Measurements from ENCODE around the gene NGLY1. TPM values are rescaled to one million over a fixed set of nuclear protein-coding genes. Genes with fewer than 3 reads are reported as not detected.

The NGLY1 gene
- total and polyA plus RNA-seq, 7 donors = 17.9 to 28.8 (median 25.8) TPM

DNA sequence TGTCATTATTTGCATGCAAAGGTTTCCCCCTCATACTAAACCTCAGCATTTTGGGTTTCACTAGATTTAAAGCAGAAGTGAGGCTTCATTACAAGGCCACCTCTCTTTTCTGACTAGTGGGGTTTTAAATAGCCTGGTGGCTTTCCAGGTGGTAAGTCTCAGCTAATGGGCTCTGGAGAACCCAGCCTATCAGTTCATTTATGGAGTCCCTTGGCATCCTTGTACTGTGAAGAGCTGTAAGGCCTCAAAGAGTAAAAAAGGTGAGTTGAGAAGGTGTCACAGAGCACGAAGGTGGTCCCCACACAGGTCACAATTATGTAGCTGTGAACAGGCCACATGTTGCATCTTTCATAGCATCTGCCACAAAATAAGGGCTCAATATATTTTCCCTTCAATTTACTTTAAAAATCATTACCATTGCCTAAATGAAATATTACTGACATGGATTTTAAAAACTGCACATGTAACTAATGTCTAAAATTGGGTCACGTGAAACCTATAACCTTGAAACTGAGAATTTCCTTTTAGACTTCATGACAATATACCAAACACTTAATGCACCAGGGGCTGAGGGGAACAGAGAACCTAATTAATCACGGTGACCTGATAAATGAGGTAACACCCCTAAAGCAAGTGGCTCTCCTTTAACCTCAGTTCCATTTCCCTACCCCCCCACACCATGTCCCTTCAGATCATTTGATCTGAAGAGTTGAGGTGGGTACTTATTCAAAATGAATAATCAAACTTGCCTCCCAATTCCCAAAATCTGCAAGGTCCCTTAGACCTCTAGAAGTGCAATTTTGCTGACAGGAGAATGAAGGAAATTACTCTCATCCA is 1.3 kb downstream of the NGLY1 start:
- Histone ChIP-seq H3K27me3 (no peaks in the 10 kb centered on the region), H3K36me3 (peaks cover 0 to 13% (median 3%) of the 10 kb centered on the region in 4 donors), H3K4me3 (peak overlapping the region; percentile 75 to 99 (median 95)), H3K27ac (no peak overlapping the region), H3K9me3 (no peaks in the 10 kb centered on the region), H3K4me1 (peaks cover 0 to 29% (median 17%) of the 10 kb centered on the region in 4 donors)
- intact Hi-C loops (cut with DNase I) = loop anchor here (2.0 to 5.0 kb wide), 2 partner anchors 119 to 135 kb away; no protein-coding TSS in a partner anchor
- DNase-seq = no peak
- TF ChIP-seq, protein P1, sequence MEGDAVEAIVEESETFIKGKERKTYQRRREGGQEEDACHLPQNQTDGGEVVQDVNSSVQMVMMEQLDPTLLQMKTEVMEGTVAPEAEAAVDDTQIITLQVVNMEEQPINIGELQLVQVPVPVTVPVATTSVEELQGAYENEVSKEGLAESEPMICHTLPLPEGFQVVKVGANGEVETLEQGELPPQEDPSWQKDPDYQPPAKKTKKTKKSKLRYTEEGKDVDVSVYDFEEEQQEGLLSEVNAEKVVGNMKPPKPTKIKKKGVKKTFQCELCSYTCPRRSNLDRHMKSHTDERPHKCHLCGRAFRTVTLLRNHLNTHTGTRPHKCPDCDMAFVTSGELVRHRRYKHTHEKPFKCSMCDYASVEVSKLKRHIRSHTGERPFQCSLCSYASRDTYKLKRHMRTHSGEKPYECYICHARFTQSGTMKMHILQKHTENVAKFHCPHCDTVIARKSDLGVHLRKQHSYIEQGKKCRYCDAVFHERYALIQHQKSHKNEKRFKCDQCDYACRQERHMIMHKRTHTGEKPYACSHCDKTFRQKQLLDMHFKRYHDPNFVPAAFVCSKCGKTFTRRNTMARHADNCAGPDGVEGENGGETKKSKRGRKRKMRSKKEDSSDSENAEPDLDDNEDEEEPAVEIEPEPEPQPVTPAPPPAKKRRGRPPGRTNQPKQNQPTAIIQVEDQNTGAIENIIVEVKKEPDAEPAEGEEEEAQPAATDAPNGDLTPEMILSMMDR (IDR thresholded peaks at IDR 0.05) = no peak
- TF ChIP-seq POLR2AphosphoS5 (IDR thresholded peaks at IDR 0.05) = no peak
- TF ChIP-seq POLR2A (IDR thresholded peaks at IDR 0.05) = no peak
- TF ChIP-seq EP300 (IDR thresholded peaks at IDR 0.05) = no peak
- WGBS, 2 donors = 36 to 49% methylated on average over 3 of the region's 3 CpGs

GRCh38 chr3:25781145-25781757 is 2.0 kb downstream of the NGLY1 start:
- TF ChIP-seq POLR2A (IDR thresholded peaks at IDR 0.05) (no peak), POLR2AphosphoS5 (IDR thresholded peaks at IDR 0.05) (no peak), EP300 (IDR thresholded peaks at IDR 0.05) (no peak)
- TF ChIP-seq, protein P1 (IDR thresholded peaks at IDR 0.05) = no peak
- WGBS, 2 donors = 84 to 90% methylated on average over 11 of the region's 11 CpGs
- no peaks in the 10 kb centered on the region for H3K27me3 ChIP-seq
- H3K27ac ChIP-seq = no peak overlapping the region
- H3K4me3 ChIP-seq = no peak overlapping the region
- peaks cover 0 to 29% (median 17%) of the 10 kb centered on the region in 4 donors for H3K4me1 ChIP-seq
- intact Hi-C loops (cut with DNase I) = loop anchor here (5.0 kb wide), 1 partner anchor 134 kb away; no protein-coding TSS in a partner anchor
- H3K36me3 ChIP-seq = peaks cover 0 to 20% (median 9%) of the 10 kb centered on the region in 4 donors
- DNase-seq = no peak
- H3K9me3 ChIP-seq = no peaks in the 10 kb centered on the region

DNA sequence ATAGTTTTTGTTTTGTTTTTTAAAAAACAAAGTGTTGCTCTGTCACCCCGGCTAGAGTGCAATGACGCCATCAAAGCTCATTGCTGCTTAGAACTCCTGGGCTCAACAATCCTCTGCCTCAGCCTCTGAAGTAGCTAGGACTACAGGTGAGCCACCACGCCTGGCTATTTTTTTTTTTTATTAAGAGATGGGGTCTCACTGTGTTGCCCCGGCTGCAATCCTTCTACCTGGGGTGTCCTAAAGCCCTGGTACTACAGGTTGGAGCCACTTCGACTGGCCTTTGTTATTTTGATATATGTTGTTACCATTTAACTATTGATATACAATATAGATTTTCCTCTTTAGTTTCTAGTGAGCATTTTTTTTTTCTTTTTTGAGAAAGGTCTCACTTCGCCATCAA is 2.6 kb downstream of the NGLY1 start:
- Histone ChIP-seq H3K4me1 (peaks cover 0 to 29% (median 17%) of the 10 kb centered on the region in 4 donors), H3K4me3 (no peak overlapping the region), H3K36me3 (peaks cover under 1 to 26% (median 11%) of the 10 kb centered on the region in 4 donors), H3K27me3 (no peaks in the 10 kb centered on the region), H3K27ac (no peak overlapping the region), H3K9me3 (no peaks in the 10 kb centered on the region)
- WGBS, 2 donors = 95% methylated on average over 6 of the region's 6 CpGs
- DNase-seq = no peak
- TF ChIP-seq POLR2AphosphoS5 (IDR thresholded peaks at IDR 0.05) (no peak), POLR2A (IDR thresholded peaks at IDR 0.05) (no peak), EP300 (IDR thresholded peaks at IDR 0.05) (no peak)
- TF ChIP-seq, protein P1 (IDR thresholded peaks at IDR 0.05) = no peak
- intact Hi-C loops (cut with DNase I) = loop anchor here (5.0 kb wide), 1 partner anchor 133 kb away; no protein-coding TSS in a partner anchor

- 90 to 91% methylated on average over 2 of the region's 2 CpGs for WGBS, 2 donors
- DNase-seq = no peak
- Histone ChIP-seq H3K27me3 (no peaks in the 10 kb centered on the region), H3K4me1 (peaks cover 0 to 13% (median under 1%) of the 10 kb centered on the region in 4 donors), H3K9me3 (no peaks in the 10 kb centered on the region), H3K4me3 (no peak overlapping the region), H3K27ac (no peak overlapping the region), H3K36me3 (peaks cover 4 to 46% (median 20%) of the 10 kb centered on the region in 4 donors)
- intact Hi-C loops (cut with DNase I) = no loop called here
- TF ChIP-seq, protein P1 (IDR thresholded peaks at IDR 0.05) = no peak
Measured at GRCh38 chr3:25775936-25776335, 7.3 kb downstream of the NGLY1 start.

Data from sigmoid colon (tissue), 7 donors.